ENCODE results near the gene AUH.

DNA sequence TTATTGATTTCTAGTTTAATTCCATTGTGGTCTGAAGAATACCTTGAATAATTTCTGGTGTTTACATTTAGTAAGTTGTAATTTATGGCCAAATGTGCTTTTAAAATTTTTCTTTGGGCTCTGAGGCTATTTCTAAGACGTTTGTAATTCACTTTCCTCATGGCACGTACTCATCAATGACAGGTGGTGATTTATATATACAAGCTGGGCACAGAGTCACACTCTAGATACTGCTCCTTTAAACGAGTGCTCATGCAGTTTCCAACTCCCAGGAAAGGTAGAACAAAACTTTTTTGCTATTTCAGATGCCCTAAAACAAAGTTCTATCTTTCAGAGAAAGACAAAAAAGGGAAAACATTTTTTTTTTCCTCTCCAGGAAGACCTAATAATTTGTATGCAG, 146.9 kb downstream of the AUH start:
- TF ChIP-seq CTCF (conservative IDR thresholded peaks at IDR 0.05; ENCODE audit: low read length) (no peak), EZH2phosphoT487 (IDR thresholded peaks at IDR 0.05; ENCODE audit: borderline replicate concordance, low read depth, low read length) (no peak)
